H9 (cell line): Measurements from ENCODE around the gene DOCK1. TPM values are rescaled to one million over a fixed set of nuclear protein-coding genes. Genes with fewer than 3 reads are reported as not detected.

Source experiments
- DNase-seq: peaks from one replicate; pipeline ENCODE4 v3.0.0-alpha.2; 2017
- H2AFZ ChIP-seq: one replicate; pipeline ENCODE4 v1.6.1; 2013; ENCODE audit warnings: mild to moderate bottlenecking, low read length, control low read depth, moderate library complexity
- H2AK5ac ChIP-seq: 2 replicates; pipeline ENCODE4 v1.6.1; 2013; ENCODE audit warnings: low read length, control low read depth, mixed read lengths; ENCODE audit not compliant: insufficient read length
- H2BK120ac ChIP-seq: one replicate; pipeline ENCODE4 v1.6.1; 2013; ENCODE audit warnings: low read depth, mild to moderate bottlenecking, low read length, control low read depth, inconsistent platforms; ENCODE audit not compliant: poor library complexity, severe bottlenecking
- H2BK12ac ChIP-seq: 2 replicates; pipeline ENCODE4 v1.6.1; 2013; ENCODE audit warnings: low read length, control low read depth, mixed read lengths, low read depth; ENCODE audit not compliant: insufficient read length
- H2BK15ac ChIP-seq: 2 replicates; pipeline ENCODE4 v1.6.1; 2013; ENCODE audit warnings: low read depth, low read length, control low read depth
- H2BK20ac ChIP-seq: one replicate; pipeline ENCODE4 v1.6.1; 2013; ENCODE audit warnings: low read depth, mild to moderate bottlenecking, low read length, control low read depth, inconsistent platforms; ENCODE audit not compliant: poor library complexity, severe bottlenecking
- H2BK5ac ChIP-seq: 2 replicates; pipeline ENCODE4 v1.6.1; 2013; ENCODE audit warnings: low read length, control low read depth, mixed read lengths; ENCODE audit not compliant: insufficient read length
- H3K14ac ChIP-seq: 2 replicates; pipeline ENCODE4 v1.6.1; 2013; ENCODE audit warnings: low read length, control low read depth; ENCODE audit not compliant: insufficient read depth
- H3K18ac ChIP-seq: 2 replicates; pipeline ENCODE4 v1.6.1; 2013; ENCODE audit warnings: low read depth, mild to moderate bottlenecking, mixed read lengths, low read length, control low read depth; ENCODE audit not compliant: insufficient read length
- H3K23ac ChIP-seq: 2 replicates; pipeline ENCODE4 v1.6.1; 2013; ENCODE audit warnings: low read length, control low read depth, mixed read lengths, low read depth; ENCODE audit not compliant: insufficient read length
- H3K23me2 ChIP-seq: 2 replicates; pipeline ENCODE4 v1.6.1; 2013; ENCODE audit warnings: low read depth, mild to moderate bottlenecking, mixed read lengths, low read length, control low read depth; ENCODE audit not compliant: insufficient read length, poor library complexity, severe bottlenecking
- H3K27ac ChIP-seq: 2 replicates; pipeline ENCODE4 v1.5.1; 2013; ENCODE audit warnings: low read length, control low read depth, mixed read lengths, low read depth; ENCODE audit not compliant: insufficient read length
- H3K27me3 ChIP-seq: 2 replicates; pipeline ENCODE4 v1.6.1; 2013; ENCODE audit warnings: low read length, control low read depth, inconsistent platforms; ENCODE audit not compliant: insufficient read depth
- H3K4ac ChIP-seq: 2 replicates; pipeline ENCODE4 v1.6.1; 2013; ENCODE audit warnings: low read depth, mild to moderate bottlenecking, control low read depth, inconsistent platforms, low read length, moderate library complexity
- H3K4me1 ChIP-seq: 2 replicates; pipeline ENCODE4 v1.6.1; 2013; ENCODE audit warnings: low read length, control low read depth, inconsistent platforms; ENCODE audit not compliant: insufficient read depth
- H3K4me2 ChIP-seq: 2 replicates; pipeline ENCODE4 v1.6.1; 2013; ENCODE audit warnings: low read length, control low read depth, mixed read lengths; ENCODE audit not compliant: insufficient read length, insufficient read depth
- H3K56ac ChIP-seq: 2 replicates; pipeline ENCODE4 v1.6.1; 2013; ENCODE audit warnings: low read depth, mild to moderate bottlenecking, mixed read lengths, low read length, control low read depth; ENCODE audit not compliant: insufficient read length
- H3K79me1 ChIP-seq: 2 replicates; pipeline ENCODE4 v1.6.1; 2013; ENCODE audit warnings: low read depth, mild to moderate bottlenecking, moderate library complexity, low read length, control low read depth, inconsistent platforms; ENCODE audit not compliant: insufficient read depth, poor library complexity, severe bottlenecking
- H3K79me2 ChIP-seq: 2 replicates; pipeline ENCODE4 v1.6.1; 2013; ENCODE audit warnings: low read length, control low read depth, inconsistent platforms; ENCODE audit not compliant: insufficient read depth
- H3K9ac ChIP-seq: 2 replicates; pipeline ENCODE4 v1.6.1; 2013; ENCODE audit warnings: low read length, control low read depth, mixed read lengths; ENCODE audit not compliant: insufficient read length; ENCODE audit errors: extremely low read depth
- H3K9me3 ChIP-seq: one replicate; pipeline ENCODE4 v1.6.1; 2013; ENCODE audit warnings: low read depth, low read length, inconsistent platforms; ENCODE audit not compliant: control insufficient read depth
- H3T11ph ChIP-seq: one replicate; pipeline ENCODE4 v1.6.1; 2013; ENCODE audit warnings: mild to moderate bottlenecking, low read length, control low read depth, inconsistent platforms
- H4K20me1 ChIP-seq: one replicate; pipeline ENCODE4 v1.6.1; 2013; ENCODE audit not compliant: control insufficient read depth, insufficient read length, insufficient read depth
- H4K5ac ChIP-seq: 2 replicates; pipeline ENCODE4 v1.6.1; 2013; ENCODE audit warnings: low read depth, mild to moderate bottlenecking, mixed read lengths, low read length, control low read depth; ENCODE audit not compliant: insufficient read length
- H4K8ac ChIP-seq: replicated peaks from 2 replicates; pipeline ENCODE4 v1.6.1; 2013; ENCODE audit warnings: low read length, control low read depth, mixed read lengths, low read depth; ENCODE audit not compliant: insufficient read length
- H4K91ac ChIP-seq: 2 replicates; pipeline ENCODE4 v1.6.1; 2013; ENCODE audit warnings: low read depth, mild to moderate bottlenecking, moderate library complexity, mixed read lengths, low read length, control low read depth; ENCODE audit not compliant: insufficient read length
- H3K27ac Mint-ChIP-seq, 3 experiments: 2 replicates in 2 of 3; 3 replicates in 1 of 3; pipeline ENCODE4 v1.8.0; 2020 to 2021; ENCODE audit warnings: mixed read lengths in 3 of 3, mild to moderate bottlenecking in 1 of 3, moderate library complexity in 1 of 3
- H3K27me3 Mint-ChIP-seq: 2 replicates; pipeline ENCODE4 v1.8.0; 2021; ENCODE audit warnings: low read depth, mild to moderate bottlenecking, moderate library complexity, mixed read lengths
- H3K36me3 Mint-ChIP-seq, 3 experiments: 2 replicates in 2 of 3; 3 replicates in 1 of 3; pipeline ENCODE4 v1.8.0; 2020 to 2021; ENCODE audit warnings: low read depth in 3 of 3, mixed read lengths in 3 of 3; ENCODE audit not compliant: insufficient read depth in 1 of 3
- H3K4me1 Mint-ChIP-seq, 2 experiments: 2 replicates each; pipeline ENCODE4 v1.8.0; 2020; ENCODE audit warnings: mixed read lengths in 2 of 2
- H3K4me3 Mint-ChIP-seq, 2 experiments: 2 replicates in 1 of 2; 3 replicates in 1 of 2; pipeline ENCODE4 v1.8.0; 2020 to 2021; ENCODE audit warnings: mild to moderate bottlenecking in 2 of 2, mixed read lengths in 2 of 2, moderate library complexity in 1 of 2
- H3K9me3 Mint-ChIP-seq, 2 experiments: 2 replicates in 1 of 2; 3 replicates in 1 of 2; pipeline ENCODE4 v1.8.0; 2020; ENCODE audit warnings: mild to moderate bottlenecking in 2 of 2, mixed read lengths in 2 of 2, moderate library complexity in 1 of 2
- WGBS: extraction: QIAGEN DNeasy Blood & Tissue Kit; methylation state at CpG from one replicate; pipeline ENCODE4 v1.1.7; 2013; ENCODE audit warnings: missing lambda C conversion rate, low lambda C conversion rate, mixed read lengths; ENCODE audit not compliant: insufficient read length; ENCODE audit errors: extremely low coverage; 5-methylcytosine and 5-hydroxymethylcytosine counted together
- total RNA-seq: library from RNA; stranded (reverse); gene quantifications from 2 replicates; pipeline ENCODE4 v1.2.1, GENCODE V29; 2021
- TF ChIP-seq, protein P1 (sequence below): fragments of 200-600 bp; sonication (generic); conservative IDR thresholded peaks from 3 replicates; pipeline ENCODE4 v1.8.0; 2021; ENCODE audit warnings: antibody characterized with exemption, mild to moderate bottlenecking

DOCK1 gene
- total RNA-seq, 1 experiment from 2014 or later = 57.0 TPM

DNA sequence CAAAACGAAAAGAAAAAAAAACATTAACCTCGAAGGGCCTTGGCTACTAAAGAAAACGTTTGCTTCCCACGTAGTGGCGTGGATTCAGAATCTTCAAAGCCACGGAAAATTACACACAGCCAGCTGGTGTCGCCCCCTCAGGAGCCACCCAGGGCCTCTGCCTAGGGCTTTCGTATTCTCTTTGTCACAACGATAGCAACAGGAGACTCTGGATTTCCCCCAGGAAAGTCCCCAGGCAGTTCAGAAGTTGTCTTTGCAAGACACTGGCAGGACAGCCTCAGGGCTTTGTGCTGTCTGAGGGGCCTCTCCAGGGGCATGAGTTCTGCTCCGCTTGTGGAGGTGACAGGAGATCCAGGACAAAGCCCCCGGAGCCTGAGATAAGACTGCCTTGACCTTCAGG, 441.4 kb downstream of the DOCK1 start:
- H2BK20ac ChIP-seq = no peak overlapping the region
- no peak overlapping the region for H2BK15ac ChIP-seq
- no peaks in the 10 kb centered on the region for H3K79me1 ChIP-seq
- H3T11ph ChIP-seq = no peak overlapping the region
- peaks cover 27 to 39% of the 10 kb centered on the region in 2 experiments for H3K4me1 Mint-ChIP-seq
- H2BK5ac ChIP-seq = no peak overlapping the region
- no peak overlapping the region for H3K27ac Mint-ChIP-seq
- no peak overlapping the region for H3K9ac ChIP-seq
- no peaks in the 10 kb centered on the region for H3K4me1 ChIP-seq
- no peak overlapping the region for H3K4ac ChIP-seq
- no peaks in the 10 kb centered on the region for H3K9me3 ChIP-seq
- no peak overlapping the region for H2AFZ ChIP-seq
- H3K14ac ChIP-seq = no peak overlapping the region
- TF ChIP-seq, protein P1, sequence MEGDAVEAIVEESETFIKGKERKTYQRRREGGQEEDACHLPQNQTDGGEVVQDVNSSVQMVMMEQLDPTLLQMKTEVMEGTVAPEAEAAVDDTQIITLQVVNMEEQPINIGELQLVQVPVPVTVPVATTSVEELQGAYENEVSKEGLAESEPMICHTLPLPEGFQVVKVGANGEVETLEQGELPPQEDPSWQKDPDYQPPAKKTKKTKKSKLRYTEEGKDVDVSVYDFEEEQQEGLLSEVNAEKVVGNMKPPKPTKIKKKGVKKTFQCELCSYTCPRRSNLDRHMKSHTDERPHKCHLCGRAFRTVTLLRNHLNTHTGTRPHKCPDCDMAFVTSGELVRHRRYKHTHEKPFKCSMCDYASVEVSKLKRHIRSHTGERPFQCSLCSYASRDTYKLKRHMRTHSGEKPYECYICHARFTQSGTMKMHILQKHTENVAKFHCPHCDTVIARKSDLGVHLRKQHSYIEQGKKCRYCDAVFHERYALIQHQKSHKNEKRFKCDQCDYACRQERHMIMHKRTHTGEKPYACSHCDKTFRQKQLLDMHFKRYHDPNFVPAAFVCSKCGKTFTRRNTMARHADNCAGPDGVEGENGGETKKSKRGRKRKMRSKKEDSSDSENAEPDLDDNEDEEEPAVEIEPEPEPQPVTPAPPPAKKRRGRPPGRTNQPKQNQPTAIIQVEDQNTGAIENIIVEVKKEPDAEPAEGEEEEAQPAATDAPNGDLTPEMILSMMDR = no peak
- H3K9me3 Mint-ChIP-seq = no peaks in the 10 kb centered on the region
- no CpG with 5 or more reads among the region's 11 CpGs for WGBS
- H3K18ac ChIP-seq = no peak overlapping the region
- H3K79me2 ChIP-seq = no peaks in the 10 kb centered on the region
- no peaks in the 10 kb centered on the region for H3K27me3 ChIP-seq
- H4K91ac ChIP-seq = no peak overlapping the region
- no peak overlapping the region for H3K27ac ChIP-seq
- no peaks in the 10 kb centered on the region for H3K27me3 Mint-ChIP-seq
- no peak overlapping the region for H2BK12ac ChIP-seq
- no peaks in the 10 kb centered on the region for H3K23me2 ChIP-seq
- peaks cover 0 to 9% (median 3%) of the 10 kb centered on the region in 3 experiments; a peak in 3 of 7 replicates for H3K36me3 Mint-ChIP-seq
- no peak overlapping the region for H4K8ac ChIP-seq
- no peak overlapping the region for H2BK120ac ChIP-seq
- no peak overlapping the region for H2AK5ac ChIP-seq
- no peak overlapping the region for H3K4me3 Mint-ChIP-seq
- no peaks in the 10 kb centered on the region for H4K20me1 ChIP-seq
- no peak overlapping the region for H4K5ac ChIP-seq
- DNase-seq = no peak
- H3K23ac ChIP-seq = no peak overlapping the region
- H3K4me2 ChIP-seq = no peak overlapping the region
- no peak overlapping the region for H3K56ac ChIP-seq
